HS-27A (cell line): ENCODE results near the gene DPM2.

Experiments
- DNase-seq: peaks from one replicate; pipeline ENCODE4 v3.0.0-alpha.2; 2012; ENCODE audit warnings: low read depth, missing footprints

The DPM2 gene

GRCh38 chr9:127918183-127919107 is 19.2 kb downstream of the DPM2 start:
- no peak for DNase-seq

DNA sequence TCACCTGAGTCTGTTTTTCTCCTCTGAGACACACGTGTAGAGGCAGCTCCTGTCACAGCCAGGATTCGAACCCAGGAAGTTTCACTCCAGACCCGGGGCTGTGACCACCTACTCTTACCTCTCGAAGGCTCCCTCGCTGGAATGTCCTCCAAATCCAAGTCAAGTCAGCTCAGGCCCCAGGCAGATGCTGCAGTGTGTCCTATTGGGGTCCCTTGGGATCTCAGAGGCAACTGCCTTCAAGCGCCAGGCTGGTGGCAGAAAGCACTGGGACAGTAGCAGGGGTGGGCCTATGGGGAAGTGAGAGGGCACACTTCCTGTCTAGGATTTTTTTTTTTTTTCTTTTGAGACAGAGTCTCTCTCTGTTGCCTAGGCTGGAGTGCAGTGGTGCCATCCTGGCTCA is 20.1 kb downstream of the DPM2 start:
- DNase-seq: no peak

DNA sequence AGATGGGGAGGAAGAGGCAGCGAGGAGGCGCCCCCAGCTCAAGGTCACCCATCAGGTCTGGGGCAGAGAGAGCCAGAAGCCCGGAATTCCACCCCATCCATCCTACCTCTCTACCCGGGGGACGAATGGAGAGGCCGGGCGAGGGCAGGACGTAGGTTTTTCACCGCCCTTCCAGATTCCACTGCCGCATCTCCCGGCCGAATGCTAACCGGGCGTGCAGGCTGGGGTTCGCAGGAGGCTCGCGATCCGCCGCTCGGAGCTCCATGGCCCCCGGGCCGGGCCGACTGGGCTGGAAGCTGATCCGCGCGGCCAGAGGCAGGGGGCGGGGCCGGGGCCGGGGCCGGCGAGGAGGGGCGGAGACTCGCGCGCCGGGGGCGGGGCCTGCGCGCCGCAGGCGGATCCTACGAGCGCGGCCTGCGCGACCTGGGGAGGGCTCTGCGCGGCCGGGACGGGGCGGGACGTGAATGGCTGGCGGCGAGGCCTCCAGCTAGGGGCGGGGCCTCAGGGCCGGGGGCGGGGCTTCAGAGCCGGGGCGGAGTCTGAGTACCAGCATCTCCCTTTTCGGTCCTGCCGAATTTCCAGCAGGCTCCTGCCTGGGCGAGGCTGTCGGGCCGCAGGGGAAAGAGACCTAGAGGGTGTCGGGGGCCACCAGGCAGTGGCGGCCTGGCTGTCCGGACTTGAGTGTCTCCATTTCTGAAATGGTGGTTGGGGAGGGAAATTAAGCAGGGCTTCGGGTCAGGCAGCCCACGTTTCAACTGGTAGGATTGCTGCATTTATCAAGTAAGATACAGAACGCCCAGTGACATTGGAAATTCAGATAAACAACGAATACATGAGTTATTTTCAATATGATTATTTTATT is 20.7 kb downstream of the DPM2 start, which contains the start of gene ST6GALNAC4:
Gene ST6GALNAC4 (minus strand): TSS at position 322 of the 862 bp plus-strand sequence. CDS start 622 bp downstream, outside the sequence.
- peak; percentile 77 for DNase-seq

- no peak for DNase-seq
These were observed 21.6 kb downstream of the DPM2 start for GRCh38 chr9:127915801-127916719.

DNA sequence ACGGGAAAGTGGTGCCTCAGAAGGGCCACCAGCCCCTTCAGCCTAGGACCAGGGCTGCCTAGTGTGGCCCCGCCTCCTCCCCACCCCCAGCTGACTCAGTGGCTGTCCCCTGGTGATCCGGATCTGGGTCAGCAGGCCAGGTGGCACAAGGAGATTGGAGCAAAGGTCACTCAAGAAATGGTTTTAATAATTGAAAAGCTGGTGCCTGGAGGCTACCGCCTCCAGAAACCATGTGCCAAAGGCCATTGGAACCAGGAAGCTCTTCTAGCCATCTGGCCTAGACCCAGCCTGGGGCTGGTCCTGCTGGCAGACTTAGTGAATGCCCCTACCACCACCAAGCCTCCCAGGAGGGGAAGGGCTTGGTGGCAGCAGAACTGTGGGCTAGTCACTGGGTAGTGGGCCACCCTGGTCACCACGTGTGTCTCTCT is 22.3 kb downstream of the DPM2 start:
- no peak for DNase-seq

DNA sequence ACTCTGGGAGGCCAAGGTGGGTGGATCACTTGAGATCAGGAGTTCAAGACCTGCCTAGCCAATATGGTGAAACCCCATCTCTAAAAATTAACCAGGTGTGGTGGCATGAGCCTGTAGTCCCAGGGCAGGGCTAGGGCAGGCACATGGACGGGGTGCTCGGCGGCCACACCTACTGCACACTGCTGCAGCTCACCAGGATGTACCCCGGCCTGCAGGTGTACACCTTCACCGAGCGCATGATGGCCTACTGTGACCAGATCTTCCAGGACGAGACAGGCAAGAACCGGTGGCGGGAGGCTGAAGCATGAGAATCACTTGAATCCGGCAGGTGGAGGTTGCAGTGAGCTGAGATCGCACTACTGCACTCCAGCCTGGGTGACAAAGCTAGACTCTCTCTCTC is 24.0 kb downstream of the DPM2 start:
- no peak for DNase-seq

- DNase-seq: no peak
These were observed 24.8 kb downstream of the DPM2 start for GRCh38 chr9:127912882-127913281.

DNA sequence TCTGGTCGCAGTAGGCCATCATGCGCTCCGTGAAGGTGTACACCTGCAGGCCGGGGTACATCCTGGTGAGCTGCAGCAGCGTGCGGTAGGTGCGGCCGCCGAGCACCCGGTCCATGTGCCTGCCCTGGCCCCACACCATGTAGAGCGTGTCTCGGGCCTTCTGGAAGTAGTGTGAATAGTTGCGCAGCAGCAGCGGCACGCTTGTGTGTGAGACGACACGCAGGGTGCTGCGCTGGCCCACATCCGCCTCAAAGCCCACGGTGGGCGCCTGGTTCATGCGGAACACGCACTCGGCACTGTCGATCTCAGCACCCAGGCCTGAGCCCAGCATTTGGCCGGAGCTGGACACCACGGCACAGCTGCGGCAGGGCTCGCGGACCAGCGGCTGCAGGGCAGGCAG is 25.4 kb downstream of the DPM2 start:
- DNase-seq: no peak

DNA sequence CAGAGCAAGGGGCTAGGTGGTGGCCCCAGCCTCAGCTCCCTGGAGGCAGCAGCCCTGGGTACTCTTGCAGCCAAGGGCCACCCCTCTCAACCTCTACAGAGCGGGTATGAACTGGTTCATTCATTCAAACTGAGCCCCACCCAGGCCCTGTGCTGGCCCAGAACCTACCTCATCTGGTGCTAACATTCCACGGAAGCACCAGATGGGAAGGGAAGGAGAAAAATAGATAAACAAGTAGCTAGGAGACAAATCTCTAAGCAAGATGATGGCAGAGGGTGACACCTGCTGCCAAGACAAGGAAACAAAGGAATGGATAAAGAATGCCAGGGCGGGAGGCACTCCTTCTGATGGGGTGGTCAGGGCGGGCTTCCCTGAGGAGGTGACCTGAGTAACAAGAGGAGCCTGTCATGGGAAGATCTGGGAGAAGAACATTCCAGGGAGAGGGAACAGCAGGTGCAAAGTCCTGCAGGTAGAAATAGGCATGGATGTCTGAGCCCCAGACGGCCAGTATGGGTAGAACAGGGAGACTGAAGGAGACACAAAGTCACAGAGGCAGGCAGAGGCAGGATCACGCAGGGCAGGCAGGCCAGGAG is 26.9 kb downstream of the DPM2 start:
- DNase-seq: no peak

- no peak for DNase-seq
These were observed 27.8 kb downstream of the DPM2 start for GRCh38 chr9:127909839-127910273.

DNA sequence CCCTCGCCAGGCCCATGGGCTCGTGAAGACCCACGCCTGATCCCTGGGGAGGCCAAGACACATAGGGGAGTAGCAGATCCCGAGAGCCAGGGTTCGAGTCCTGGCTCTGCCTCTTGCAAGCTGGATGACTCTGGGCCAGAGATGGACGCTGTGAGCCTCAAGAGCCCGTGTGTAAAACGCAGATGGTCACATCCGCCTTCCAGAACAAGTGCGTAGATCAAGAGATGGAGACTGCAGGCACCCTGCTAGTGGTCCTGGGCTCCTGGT is 29.1 kb downstream of the DPM2 start:
- no peak for DNase-seq

GRCh38 chr9:127907867-127908659 is 29.6 kb downstream of the DPM2 start:
- DNase-seq: no peak

DNA sequence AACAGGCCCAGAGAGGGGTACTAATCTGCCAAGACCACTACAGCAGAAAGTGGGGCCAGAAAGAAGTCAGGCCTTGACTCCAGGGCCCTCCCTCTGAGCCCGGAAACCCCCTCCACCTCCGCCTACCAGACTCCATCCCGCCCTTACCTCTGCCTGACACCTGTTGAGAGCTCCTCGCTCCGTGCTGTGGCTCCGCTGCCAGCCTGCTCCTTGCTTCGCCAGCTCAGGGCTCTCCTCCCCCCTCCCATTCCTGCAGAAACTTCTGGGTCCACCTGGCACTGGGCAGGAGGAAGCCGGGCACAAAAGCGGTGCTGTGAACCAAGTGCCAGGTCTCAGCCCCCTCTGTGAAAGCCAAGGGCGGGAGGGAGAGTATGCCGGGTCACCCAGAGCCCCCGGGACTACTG is 31.9 kb downstream of the DPM2 start:
- no peak for DNase-seq

DNA sequence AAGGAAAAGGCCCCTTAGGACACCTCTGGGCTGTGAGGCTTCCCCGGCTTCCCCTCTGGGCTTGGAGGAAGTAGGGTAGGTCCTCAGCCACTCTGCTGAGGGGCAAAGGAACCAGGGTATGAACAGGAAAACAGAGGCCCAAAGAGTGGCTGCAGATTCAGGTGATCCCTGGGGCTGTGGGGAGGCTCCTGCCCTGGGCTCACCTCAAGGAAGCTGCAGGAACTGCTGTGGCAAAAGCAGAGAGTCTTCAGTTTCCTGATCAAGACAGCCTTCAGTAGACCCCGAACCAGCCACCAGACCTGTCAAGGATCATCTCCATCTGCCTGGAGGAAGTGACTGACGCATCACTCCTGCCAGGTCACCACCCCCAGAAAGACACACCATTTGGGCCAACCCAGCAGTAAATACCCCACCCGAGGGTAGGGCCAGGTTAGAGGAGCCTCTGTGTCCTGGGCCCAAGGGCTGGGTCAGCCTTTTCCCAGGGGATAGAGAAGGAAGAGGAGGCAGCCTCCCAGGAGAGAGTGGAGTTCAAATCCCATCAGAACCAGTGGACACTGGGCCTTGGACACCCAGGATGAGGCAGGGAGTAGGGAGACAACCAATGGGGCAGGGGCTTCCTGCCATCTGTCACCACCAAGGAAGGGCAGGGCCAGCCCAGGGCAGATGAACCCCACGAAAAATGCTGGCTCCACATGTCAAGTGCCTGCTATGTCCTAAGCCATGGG is 32.5 kb downstream of the DPM2 start:
- DNase-seq: no peak

- no peak for DNase-seq
These were observed 33.1 kb downstream of the DPM2 start for GRCh38 chr9:127904561-127905003.

- DNase-seq: no peak
These were observed 33.8 kb downstream of the DPM2 start for GRCh38 chr9:127903557-127904475.

DNA sequence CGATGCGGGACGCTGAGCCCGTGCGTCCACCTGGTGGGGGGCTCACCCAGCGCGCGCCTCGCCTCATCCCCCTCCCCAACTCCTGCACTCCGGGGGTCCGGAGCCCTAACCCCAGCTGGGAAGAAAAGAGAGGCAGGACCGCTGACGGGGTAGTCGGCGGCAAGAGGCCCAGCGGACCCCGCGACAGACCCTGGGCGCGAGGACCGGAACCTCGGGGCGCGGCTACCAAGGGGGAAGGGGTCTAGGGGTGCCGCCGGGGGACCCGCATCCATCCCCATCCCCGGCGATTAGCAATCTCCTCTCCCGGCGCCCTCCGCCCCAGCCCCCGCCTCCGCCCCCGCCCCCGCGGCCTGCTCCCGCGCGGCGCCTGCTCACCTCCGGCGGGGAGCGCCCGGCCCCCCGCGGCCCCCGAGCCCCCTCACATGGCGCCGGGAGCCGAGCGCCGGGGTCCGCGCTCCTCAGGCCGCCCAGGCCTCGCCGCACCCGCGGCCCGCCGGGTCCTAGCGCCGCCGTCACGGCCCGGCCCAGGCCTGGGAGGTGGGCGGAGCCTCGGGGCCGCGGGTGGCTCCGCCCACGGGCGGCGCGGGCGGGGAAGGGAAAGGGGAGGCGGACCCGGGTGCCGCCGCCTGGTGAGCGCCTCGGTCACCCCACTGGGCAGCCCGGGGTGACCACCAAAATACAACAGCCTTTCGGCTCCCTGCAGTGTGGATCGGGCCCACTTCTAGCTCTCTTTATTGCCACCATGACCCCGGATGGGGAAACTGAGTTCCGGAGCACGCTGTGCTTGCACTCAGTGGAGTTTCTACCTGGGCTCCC is 38.3 kb downstream of the DPM2 start, which contains the start of gene ST6GALNAC6:
Gene ST6GALNAC6 (minus strand): TSS at position 476 of the 816 bp plus-strand sequence. CDS start 1,622 bp downstream, outside the sequence.
- DNase-seq: no peak
